ENCODE measurements around the gene SPATA13. TPM values are rescaled to one million over a fixed set of nuclear protein-coding genes. Genes with fewer than 3 reads are reported as not detected.

Gene SPATA13
- total and polyA plus RNA-seq, 2 experiments from 2014 or later = 2.4 to 4.6 TPM

GRCh38 chr13:24328145-24328544 lies 167.6 kb downstream of the SPATA13 start:
- no peaks in the 10 kb centered on the region for H3K79me2 ChIP-seq (ENCODE audit: insufficient read depth)
- H3K27me3 ChIP-seq (replicated peaks; ENCODE audit: insufficient read depth) = peaks cover 6% of the 10 kb centered on the region; the same call in 1 of the 2 replicates
- 46 to 63% methylated on average over 25 to 30 of the region's 38 CpGs for WGBS, 2 experiments (ENCODE audit: low coverage in 1 of 2, low lambda C conversion rate in 2 of 2, missing lambda C conversion rate in 2 of 2)
- H3K4me3 ChIP-seq = no peak overlapping the region
- no peaks in the 10 kb centered on the region for H4K20me1 ChIP-seq (ENCODE audit: insufficient read depth)
- H3K9me3 ChIP-seq (ENCODE audit: low read depth) = no peaks in the 10 kb centered on the region
- no peak overlapping the region for H3K4me2 ChIP-seq (ENCODE audit: unreplicated experiment)
- H3K9me2 ChIP-seq (ENCODE audit: insufficient read depth) = no peaks in the 10 kb centered on the region
- no peak for DNase-seq
- H3F3A ChIP-seq (ENCODE audit: insufficient read depth) = no peaks in the 10 kb centered on the region
- in situ Hi-C loops (cut with MboI) = loop anchor here (5.0 kb wide), 1 partner anchor 1416 kb away; no protein-coding TSS in a partner anchor
- no peak for TF ChIP-seq EZH2 (IDR thresholded peaks at IDR 0.05; ENCODE audit: insufficient read depth, poor library complexity, severe bottlenecking)
- no peak for TF ChIP-seq EZH2phosphoT487 (IDR thresholded peaks at IDR 0.05; ENCODE audit: insufficient read depth, low read depth)
- no peak overlapping the region for H3K9ac ChIP-seq
- H2AFZ ChIP-seq = no peak overlapping the region
- no peaks in the 10 kb centered on the region for H3K36me3 ChIP-seq (ENCODE audit: low read depth)
- no peaks in the 10 kb centered on the region for H3K4me1 ChIP-seq (ENCODE audit: insufficient read depth)
- no peak overlapping the region for H3K27ac ChIP-seq

- DNase-seq = no peak
- no peak overlapping the region for H3K9ac ChIP-seq
- no peaks in the 10 kb centered on the region for H3K36me3 ChIP-seq (ENCODE audit: low read depth)
- no peak overlapping the region for H3K4me2 ChIP-seq (ENCODE audit: unreplicated experiment)
- no peaks in the 10 kb centered on the region for H3K79me2 ChIP-seq (ENCODE audit: insufficient read depth)
- H3K27ac ChIP-seq = no peak overlapping the region
- peaks cover 4% of the 10 kb centered on the region; the same call in 1 of the 2 replicates for H3K27me3 ChIP-seq (replicated peaks; ENCODE audit: insufficient read depth)
- no peaks in the 10 kb centered on the region for H4K20me1 ChIP-seq (ENCODE audit: insufficient read depth)
- WGBS, 2 experiments (ENCODE audit: low coverage in 1 of 2, low lambda C conversion rate in 2 of 2, missing lambda C conversion rate in 2 of 2) = 94 to 97% methylated on average over 34 to 36 of the region's 36 CpGs
- H3K4me1 ChIP-seq (ENCODE audit: insufficient read depth) = no peaks in the 10 kb centered on the region
- H3K4me3 ChIP-seq = no peak overlapping the region
- no peaks in the 10 kb centered on the region for H3F3A ChIP-seq (ENCODE audit: insufficient read depth)
- in situ Hi-C loops (cut with MboI) = no loop called here
- no peaks in the 10 kb centered on the region for H3K9me3 ChIP-seq (ENCODE audit: low read depth)
- no peaks in the 10 kb centered on the region for H3K9me2 ChIP-seq (ENCODE audit: insufficient read depth)
- TF ChIP-seq EZH2phosphoT487 (IDR thresholded peaks at IDR 0.05; ENCODE audit: insufficient read depth, low read depth) = no peak
- no peak overlapping the region for H2AFZ ChIP-seq
These were observed 178.2 kb downstream of the SPATA13 start for GRCh38 chr13:24338721-24339120.

GRCh38 chr13:24339937-24340607 lies 179.6 kb downstream of the SPATA13 start:
- 81 to 86% methylated on average over 22 to 35 of the region's 35 CpGs for WGBS, 2 experiments (ENCODE audit: low coverage in 1 of 2, low lambda C conversion rate in 2 of 2, missing lambda C conversion rate in 2 of 2)
- no peak overlapping the region for H3K4me2 ChIP-seq (ENCODE audit: unreplicated experiment)
- no peaks in the 10 kb centered on the region for H3K9me2 ChIP-seq (ENCODE audit: insufficient read depth)
- no peaks in the 10 kb centered on the region for H3F3A ChIP-seq (ENCODE audit: insufficient read depth)
- H4K20me1 ChIP-seq (ENCODE audit: insufficient read depth) = no peaks in the 10 kb centered on the region
- no peaks in the 10 kb centered on the region for H3K79me2 ChIP-seq (ENCODE audit: insufficient read depth)
- H3K27me3 ChIP-seq (replicated peaks; ENCODE audit: insufficient read depth) = no peaks in the 10 kb centered on the region
- H3K4me1 ChIP-seq (ENCODE audit: insufficient read depth) = no peaks in the 10 kb centered on the region
- H3K9ac ChIP-seq = no peak overlapping the region
- H3K27ac ChIP-seq = no peak overlapping the region
- H3K4me3 ChIP-seq = no peak overlapping the region
- TF ChIP-seq EZH2 (IDR thresholded peaks at IDR 0.05; ENCODE audit: insufficient read depth, poor library complexity, severe bottlenecking) (no peak), EZH2phosphoT487 (IDR thresholded peaks at IDR 0.05; ENCODE audit: insufficient read depth, low read depth) (no peak)
- no peak for DNase-seq
- H2AFZ ChIP-seq = no peak overlapping the region
- H3K36me3 ChIP-seq (ENCODE audit: low read depth) = no peaks in the 10 kb centered on the region
- in situ Hi-C loops (cut with MboI) = no loop called here
- no peaks in the 10 kb centered on the region for H3K9me3 ChIP-seq (ENCODE audit: low read depth)

GRCh38 chr13:24340608-24340955 lies 180.1 kb downstream of the SPATA13 start:
- Histone ChIP-seq H3K79me2 (ENCODE audit: insufficient read depth) (no peaks in the 10 kb centered on the region), H4K20me1 (ENCODE audit: insufficient read depth) (no peaks in the 10 kb centered on the region), H3K9me3 (ENCODE audit: low read depth) (no peaks in the 10 kb centered on the region), H3K36me3 (ENCODE audit: low read depth) (no peaks in the 10 kb centered on the region), H3K9me2 (ENCODE audit: insufficient read depth) (no peaks in the 10 kb centered on the region), H3K27ac (no peak overlapping the region), H3K27me3 (replicated peaks; ENCODE audit: insufficient read depth) (no peaks in the 10 kb centered on the region), H3K4me1 (ENCODE audit: insufficient read depth) (no peaks in the 10 kb centered on the region), H3K9ac (no peak overlapping the region), H2AFZ (no peak overlapping the region), H3K4me2 (ENCODE audit: unreplicated experiment) (no peak overlapping the region), H3F3A (ENCODE audit: insufficient read depth) (no peaks in the 10 kb centered on the region), H3K4me3 (no peak overlapping the region)
- DNase-seq = no peak
- in situ Hi-C loops (cut with MboI) = no loop called here
- WGBS, 2 experiments (ENCODE audit: low coverage in 1 of 2, low lambda C conversion rate in 2 of 2, missing lambda C conversion rate in 2 of 2) = 89 to 92% methylated on average over 20 to 25 of the region's 26 CpGs
- TF ChIP-seq EZH2phosphoT487 (IDR thresholded peaks at IDR 0.05; ENCODE audit: insufficient read depth, low read depth) (no peak), EZH2 (IDR thresholded peaks at IDR 0.05; ENCODE audit: insufficient read depth, poor library complexity, severe bottlenecking) (no peak)

All from GM23248 (cell line).